H1 (cell line): ENCODE data around the gene CD58. TPM values are rescaled to one million over a fixed set of nuclear protein-coding genes. Genes with fewer than 3 reads are reported as not detected.

Experiments used
- CTCF ChIA-PET: fragments of 300-600 bp; sonication (Branson Sonifier 250); formaldehyde crosslinking; loops from one replicate; lab custom pipeline; 2021; ENCODE audit not compliant: partially characterized antibody; lab: Charles Lee
- POLR2A ChIA-PET: fragments of 300-600 bp; sonication (Branson Sonifier 250); formaldehyde crosslinking; loops from one replicate; lab custom pipeline; 2021; ENCODE audit warnings: inconsistent platforms; ENCODE audit not compliant: partially characterized antibody; lab: Charles Lee
- DNase-seq, 2 experiments: peaks; one replicate each; pipeline versions ENCODE4 v3.0.0 to v3.0.0-alpha.2; 2010 to 2022; ENCODE audit warnings: low spot score in 2 of 2, low read depth in 1 of 2, mixed read lengths in 1 of 2
- FAIRE-seq: peaks from 2 replicates; lab custom pipeline; 2011; peaks lifted over from hg19 to GRCh38; lab: Jason Lieb, UNC
- H2AFZ ChIP-seq: 2 replicates; pipeline ENCODE4 v1.8.1; 2012; ENCODE audit warnings: low read length, inconsistent platforms
- H2AK5ac ChIP-seq: 2 replicates; pipeline ENCODE4 v1.6.1; 2013; ENCODE audit warnings: low read depth, low read length
- H2BK120ac ChIP-seq: replicated peaks from 2 replicates; pipeline ENCODE3; 2013; ENCODE audit warnings: low read depth, low read length, inconsistent platforms
- H2BK12ac ChIP-seq: 2 replicates; pipeline ENCODE4 v1.6.1; 2013; ENCODE audit warnings: low read depth, low read length
- H2BK15ac ChIP-seq: 2 replicates; pipeline ENCODE4 v1.6.1; 2013; ENCODE audit warnings: low read length
- H2BK20ac ChIP-seq: 2 replicates; pipeline ENCODE4 v1.6.1; 2013; ENCODE audit warnings: low read length
- H2BK5ac ChIP-seq: 2 replicates; pipeline ENCODE4 v1.6.1; 2013; ENCODE audit warnings: low read depth, low read length
- H3K14ac ChIP-seq: 2 replicates; pipeline ENCODE4 v1.6.1; 2013; ENCODE audit warnings: inconsistent platforms; ENCODE audit not compliant: insufficient read length
- H3K18ac ChIP-seq: 2 replicates; pipeline ENCODE4 v1.6.1; 2013; ENCODE audit warnings: low read length; ENCODE audit errors: extremely low read depth
- H3K23ac ChIP-seq: 2 replicates; pipeline ENCODE4 v1.6.1; 2013; ENCODE audit warnings: inconsistent platforms; ENCODE audit not compliant: insufficient read length
- H3K23me2 ChIP-seq: 2 replicates; pipeline ENCODE4 v1.6.1; 2013; ENCODE audit warnings: low read depth, low read length
- H3K27ac ChIP-seq: 2 replicates; pipeline ENCODE4 v1.6.1; 2011; ENCODE audit warnings: low read depth, low read length, inconsistent platforms
- H3K27me3 ChIP-seq, 4 experiments: replicated peaks in 1 of 4; 1 replicate in 1 of 4; 2 replicates in 3 of 4; pipeline versions ENCODE4 v1.6.1 to v1.8.1; 2011 to 2013; ENCODE audit warnings: low read length in 3 of 4, mild to moderate bottlenecking in 3 of 4, inconsistent platforms in 2 of 4, mixed read lengths in 2 of 4, moderate library complexity in 1 of 4; ENCODE audit not compliant: control insufficient read depth in 3 of 4, insufficient read depth in 3 of 4; ENCODE audit errors: extremely low read depth in 1 of 4
- H3K36me3 ChIP-seq, 4 experiments: 2 replicates each; pipeline versions ENCODE4 v1.6.1 to v1.8.1; 2011 to 2013; ENCODE audit warnings: mild to moderate bottlenecking in 4 of 4, low read length in 3 of 4, moderate library complexity in 2 of 4, control low read depth in 1 of 4, inconsistent platforms in 1 of 4; ENCODE audit not compliant: insufficient read depth in 4 of 4, control insufficient read depth in 2 of 4
- H3K4ac ChIP-seq: replicated peaks from 2 replicates; pipeline ENCODE3; 2013; ENCODE audit warnings: low read length, low read depth, mixed read lengths, inconsistent platforms; ENCODE audit not compliant: insufficient read length
- H3K4me1 ChIP-seq, 4 experiments: replicated peaks in 1 of 4; 1 replicate in 1 of 4; 2 replicates in 3 of 4; pipeline versions ENCODE4 v1.6.1 to v1.8.1; 2011 to 2013; ENCODE audit warnings: low read length in 3 of 4, inconsistent platforms in 2 of 4, mixed read lengths in 1 of 4; ENCODE audit not compliant: insufficient read depth in 4 of 4, control insufficient read depth in 3 of 4
- H3K4me2 ChIP-seq, 2 experiments: 2 replicates each; pipeline versions ENCODE4 v1.6.1 to v1.8.1; 2011 to 2013; ENCODE audit warnings: low read depth in 2 of 2, low read length in 2 of 2, control low read depth in 1 of 2, inconsistent platforms in 1 of 2, mild to moderate bottlenecking in 1 of 2; ENCODE audit not compliant: insufficient read depth in 1 of 2
- H3K4me3 ChIP-seq, 4 experiments: fragments of 200-600, 300-600 bp in 1 of 4; sonication (generic), shearing (Covaris generic), sonication (Bioruptor Twin) in 1 of 4; 2 replicates each; pipeline versions ENCODE4 v1.5.1 to v1.8.1; 2011 to 2016; ENCODE audit warnings: low read length in 4 of 4, low read depth in 3 of 4, control low read depth in 2 of 4, inconsistent platforms in 2 of 4, mild to moderate bottlenecking in 2 of 4, mixed read lengths in 1 of 4, moderate library complexity in 1 of 4; ENCODE audit not compliant: insufficient read depth in 2 of 4; ENCODE audit errors: extremely low read depth in 1 of 4
- H3K56ac ChIP-seq: replicated peaks from 2 replicates; pipeline ENCODE3; 2013; ENCODE audit warnings: low read depth, mild to moderate bottlenecking, mixed read lengths, low read length, inconsistent platforms; ENCODE audit not compliant: insufficient read length
- H3K79me1 ChIP-seq: 2 replicates; pipeline ENCODE4 v1.6.1; 2013; ENCODE audit warnings: low read depth, low read length, control low read depth
- H3K79me2 ChIP-seq, 2 experiments: 2 replicates each; pipeline versions ENCODE4 v1.6.1 to v1.8.1; 2012 to 2013; ENCODE audit warnings: low read length in 2 of 2, mild to moderate bottlenecking in 2 of 2, inconsistent platforms in 1 of 2; ENCODE audit not compliant: insufficient read depth in 2 of 2, control insufficient read depth in 1 of 2
- H3K9ac ChIP-seq, 4 experiments: replicated peaks in 1 of 4; 1 replicate in 1 of 4; 2 replicates in 3 of 4; pipeline versions ENCODE4 v1.6.1 to v1.8.1; 2011 to 2013; ENCODE audit warnings: low read depth in 3 of 4, low read length in 3 of 4, control low read depth in 2 of 4, mild to moderate bottlenecking in 2 of 4, moderate library complexity in 2 of 4, inconsistent platforms in 1 of 4; ENCODE audit errors: extremely low read depth in 1 of 4
- H3K9me3 ChIP-seq, 2 experiments: 2 replicates each; pipeline versions ENCODE4 v1.6.1 to v1.8.1; 2012 to 2013; ENCODE audit warnings: mild to moderate bottlenecking in 2 of 2, moderate library complexity in 2 of 2, control low read depth in 1 of 2, inconsistent platforms in 1 of 2, low read depth in 1 of 2, low read length in 1 of 2, mixed read lengths in 1 of 2; ENCODE audit not compliant: insufficient read depth in 2 of 2
- H4K20me1 ChIP-seq, 2 experiments: replicated peaks in 1 of 2; 2 replicates each; pipeline versions ENCODE3 to v1.8.1; 2011 to 2013; ENCODE audit warnings: inconsistent platforms in 2 of 2, low read length in 2 of 2, mild to moderate bottlenecking in 1 of 2; ENCODE audit not compliant: insufficient read depth in 2 of 2, control insufficient read depth in 1 of 2
- H4K5ac ChIP-seq: 2 replicates; pipeline ENCODE4 v1.6.1; 2013; ENCODE audit warnings: low read length, low read depth, mixed read lengths, inconsistent platforms; ENCODE audit not compliant: insufficient read length
- H4K8ac ChIP-seq: 2 replicates; pipeline ENCODE4 v1.8.0; 2013; ENCODE audit warnings: mild to moderate bottlenecking, moderate library complexity, low read length, inconsistent platforms; ENCODE audit not compliant: insufficient read depth; ENCODE audit errors: extremely low read depth
- H4K91ac ChIP-seq: replicated peaks from 2 replicates; pipeline ENCODE3; 2013; ENCODE audit warnings: low read length, mixed read lengths, inconsistent platforms; ENCODE audit not compliant: insufficient read length
- WGBS, 2 experiments: shearing (Covaris generic) in 1 of 2; methylation state at CpG; one replicate each; pipeline versions ENCODE4 v1.1.6 to v1.1.7; 2013 to 2015; ENCODE audit warnings: low lambda C conversion rate in 2 of 2, mixed read lengths in 2 of 2, inconsistent platforms in 1 of 2, low coverage in 1 of 2, missing lambda C conversion rate in 1 of 2; ENCODE audit not compliant: insufficient replicate concordance in 2 of 2, insufficient coverage in 1 of 2, insufficient read length in 1 of 2; ENCODE audit errors: extremely low coverage in 1 of 2, missing lambda C conversion rate in 1 of 2; 5-methylcytosine and 5-hydroxymethylcytosine counted together
- polyA plus RNA-seq, 7 experiments: library from polyadenylated mRNA; depleted of rRNA in 3 of 7; stranded (reverse) in 5 of 7; unstranded in 2 of 7; fragments of >200 nt in 5 of 7; fragments of 200-250 nt in 2 of 7; gene quantifications; 1 replicate in 5 of 7; 2 replicates in 1 of 7; 4 replicates in 1 of 7; pipeline versions ENCODE4 v1.2.1 to v1.2.3, GENCODE V29; 2011 to 2013; ENCODE audit warnings: missing spikeins in 2 of 7, mixed read lengths in 2 of 7
- total RNA-seq: library from RNA; stranded (reverse); fragmentation: NEBNext Ultra II Directional; extraction: Animal tissue kit (Norgen Biotek cat#: 25700); gene quantifications from 2 replicates; pipeline ENCODE4 v1.2.1, GENCODE V29; 2021

Gene CD58
- total and polyA plus RNA-seq, 2 of the 8 experiments (the other 6 are each of a cell fraction or from before 2014, with no cell fraction given), result 5.3 to 5.5 TPM

DNA sequence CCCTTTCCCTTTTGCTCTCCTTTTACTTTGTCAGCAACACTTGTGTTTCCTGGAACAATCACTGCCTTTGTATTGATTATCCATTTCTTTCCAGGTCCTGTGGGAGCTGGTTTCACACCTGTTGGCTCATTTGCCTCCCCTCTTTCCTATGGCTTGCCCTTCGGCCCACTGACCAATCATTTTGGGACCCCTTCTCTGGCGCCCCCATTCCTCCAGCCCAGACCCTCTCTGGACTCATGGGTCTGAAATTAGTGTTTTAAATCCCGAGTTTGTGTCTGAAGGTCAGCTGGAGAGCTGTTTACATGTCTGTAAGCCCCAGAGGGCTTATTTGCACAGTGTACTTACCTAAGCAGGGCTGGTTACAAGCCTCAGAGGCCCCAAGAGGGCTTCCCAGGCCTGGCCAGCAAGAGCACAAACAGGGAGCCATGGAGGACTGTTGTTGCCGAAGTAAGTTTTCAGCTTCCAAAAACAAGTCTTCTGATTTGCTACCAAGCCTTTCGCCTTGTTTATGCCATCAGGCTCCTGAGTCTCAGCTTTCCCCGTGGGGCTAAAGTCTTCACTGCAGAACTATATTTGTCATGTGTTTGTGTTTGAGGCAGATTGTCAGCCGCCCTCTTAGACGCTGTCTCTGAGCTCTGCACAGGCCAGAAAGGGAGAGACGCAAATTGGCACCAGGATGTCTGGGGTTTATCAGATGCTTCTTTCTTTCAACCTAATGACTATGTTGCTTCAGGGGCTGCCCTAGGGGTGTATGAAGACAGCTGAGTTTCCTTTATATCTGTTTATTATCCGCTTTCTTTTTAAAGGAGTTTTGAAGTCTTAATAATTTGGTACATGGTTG lies 104.8 kb downstream of the CD58 start:
- Histone ChIP-seq H2BK15ac (no peak overlapping the region), H3K9ac (no peak overlapping the region), H3K9me3 (no peaks in the 10 kb centered on the region), H2BK5ac (no peak overlapping the region), H3K79me2 (no peaks in the 10 kb centered on the region), H3K4me2 (no peak overlapping the region), H2AK5ac (no peak overlapping the region), H3K23me2 (peaks cover 3% of the 10 kb centered on the region; the same call in 1 of the 2 replicates), H4K91ac (no peak overlapping the region), H3K18ac (no peak overlapping the region), H2AFZ (peak overlapping the region; percentile 54), H3K79me1 (no peaks in the 10 kb centered on the region), H3K56ac (no peak overlapping the region), H3K4me3 (no peak overlapping the region), H2BK120ac (no peak overlapping the region), H2BK20ac (no peak overlapping the region), H3K27me3 (no peaks in the 10 kb centered on the region), H4K8ac (no peak overlapping the region), H3K27ac (no peak overlapping the region), H3K4me1 (no peaks in the 10 kb centered on the region), H3K36me3 (no peaks in the 10 kb centered on the region), H4K5ac (no peak overlapping the region), H3K4ac (no peak overlapping the region), H3K23ac (no peak overlapping the region), H3K14ac (no peak overlapping the region), H4K20me1 (no peaks in the 10 kb centered on the region), H2BK12ac (no peak overlapping the region)
- 85% methylated on average over 10 of the region's 10 CpGs; no CpG with 5 or more reads in 1 of the 2 experiments for WGBS, 2 experiments
- no peak for DNase-seq
- CTCF ChIA-PET, result interaction anchor here (1.2 to 4.6 kb wide), 3 partner anchors 19 to 128 kb away, joined by 3 to 28 read pairs (median 3); no protein-coding TSS in a partner anchor
- no peak for FAIRE-seq
- POLR2A ChIA-PET, result no interaction called here
